ENCODE results near the gene GRM8.
"Not testable (repeated sequence)": the region's sequence is repeated elsewhere in the genome, so short reads cannot be mapped to it uniquely, and the experiment has no call there.

The GRM8 gene

GRCh38 chr7:126908564-126908963, 344.2 kb downstream of the GRM8 start:
- DNase-seq (ENCODE audit: low read depth) = not testable (repeated sequence)

GRCh38 chr7:126907657-126908056, 345.1 kb downstream of the GRM8 start:
- not testable (repeated sequence) for DNase-seq (ENCODE audit: low read depth)

GRCh38 chr7:126905255-126905654, 347.5 kb downstream of the GRM8 start:
- DNase-seq (ENCODE audit: low read depth) = not testable (repeated sequence)

GRCh38 chr7:126901041-126901765, 351.5 kb downstream of the GRM8 start:
- not testable (repeated sequence) for DNase-seq (ENCODE audit: low read depth)

- DNase-seq (ENCODE audit: low read depth) = not testable (repeated sequence)
Observed at GRCh38 chr7:126887980-126888379, 364.8 kb downstream of the GRM8 start.

- DNase-seq (ENCODE audit: low read depth) = not testable (repeated sequence)
Observed at GRCh38 chr7:126887560-126887959, 365.2 kb downstream of the GRM8 start.

- not testable (repeated sequence) for DNase-seq (ENCODE audit: low read depth)
Observed at GRCh38 chr7:126882730-126883129, 370.0 kb downstream of the GRM8 start.

GRCh38 chr7:126881908-126882307, 370.8 kb downstream of the GRM8 start:
- DNase-seq (ENCODE audit: low read depth) = not testable (repeated sequence)

- DNase-seq (ENCODE audit: low read depth) = no peak
Observed at GRCh38 chr7:126881315-126881714, 371.4 kb downstream of the GRM8 start.

- DNase-seq (ENCODE audit: low read depth) = not testable (repeated sequence)
Observed at GRCh38 chr7:126876536-126876935, 376.2 kb downstream of the GRM8 start.

GRCh38 chr7:126856691-126857291, 395.9 kb downstream of the GRM8 start:
- no peak for DNase-seq (ENCODE audit: low read depth)

GRCh38 chr7:126845331-126845730, 407.4 kb downstream of the GRM8 start:
- DNase-seq (ENCODE audit: low read depth) = no peak

GRCh38 chr7:126843883-126844282, 408.9 kb downstream of the GRM8 start:
- DNase-seq (ENCODE audit: low read depth) = no peak

GRCh38 chr7:126843336-126843735, 409.4 kb downstream of the GRM8 start:
- DNase-seq (ENCODE audit: low read depth) = no peak

GRCh38 chr7:126842451-126842850, 410.3 kb downstream of the GRM8 start:
- no peak for DNase-seq (ENCODE audit: low read depth)

- no peak for DNase-seq (ENCODE audit: low read depth)
Observed at GRCh38 chr7:126840869-126841268, 411.9 kb downstream of the GRM8 start.

GRCh38 chr7:126839624-126840023, 413.1 kb downstream of the GRM8 start:
- DNase-seq (ENCODE audit: low read depth) = no peak

- DNase-seq (ENCODE audit: low read depth) = no peak
Observed at GRCh38 chr7:126838194-126838593, 414.5 kb downstream of the GRM8 start.

GRCh38 chr7:126831241-126831640, 421.5 kb downstream of the GRM8 start:
- not testable (repeated sequence) for DNase-seq (ENCODE audit: low read depth)

GRCh38 chr7:126820925-126821324, 431.8 kb downstream of the GRM8 start:
- DNase-seq (ENCODE audit: low read depth) = no peak

- no peak for DNase-seq (ENCODE audit: low read depth)
Observed at GRCh38 chr7:126819197-126819484, 433.6 kb downstream of the GRM8 start.

- DNase-seq (ENCODE audit: low read depth) = no peak
Observed at GRCh38 chr7:126818393-126819196, 434.1 kb downstream of the GRM8 start.

- DNase-seq (ENCODE audit: low read depth) = no peak
Observed at GRCh38 chr7:126809188-126809587, 443.6 kb downstream of the GRM8 start.

Data from stimulated activated CD4-positive, alpha-beta T cell treated with anti-CD3 and anti-CD28 coated beads, Interleukin-2, amount 100 ng/mL, for 4 hours (primary cell).